GM18499 (cell line): ENCODE results near the gene LPGAT1.
A peak's percentile ranks its signal among the peaks of the same experiment; 100 is the strongest.
"Not testable (repeated sequence)": the region's sequence is repeated elsewhere in the genome, so short reads cannot be mapped to it uniquely, and the experiment has no call there.

Experiments used
- ATAC-seq: cut with Tn5 transposase; IDR thresholded peaks from one replicate; pipeline ENCODE4 v1.9.1; 2021; ENCODE audit warnings: moderate number of reproducible peaks; ENCODE audit not compliant: insufficient read depth, unreplicated experiment

The LPGAT1 gene

DNA sequence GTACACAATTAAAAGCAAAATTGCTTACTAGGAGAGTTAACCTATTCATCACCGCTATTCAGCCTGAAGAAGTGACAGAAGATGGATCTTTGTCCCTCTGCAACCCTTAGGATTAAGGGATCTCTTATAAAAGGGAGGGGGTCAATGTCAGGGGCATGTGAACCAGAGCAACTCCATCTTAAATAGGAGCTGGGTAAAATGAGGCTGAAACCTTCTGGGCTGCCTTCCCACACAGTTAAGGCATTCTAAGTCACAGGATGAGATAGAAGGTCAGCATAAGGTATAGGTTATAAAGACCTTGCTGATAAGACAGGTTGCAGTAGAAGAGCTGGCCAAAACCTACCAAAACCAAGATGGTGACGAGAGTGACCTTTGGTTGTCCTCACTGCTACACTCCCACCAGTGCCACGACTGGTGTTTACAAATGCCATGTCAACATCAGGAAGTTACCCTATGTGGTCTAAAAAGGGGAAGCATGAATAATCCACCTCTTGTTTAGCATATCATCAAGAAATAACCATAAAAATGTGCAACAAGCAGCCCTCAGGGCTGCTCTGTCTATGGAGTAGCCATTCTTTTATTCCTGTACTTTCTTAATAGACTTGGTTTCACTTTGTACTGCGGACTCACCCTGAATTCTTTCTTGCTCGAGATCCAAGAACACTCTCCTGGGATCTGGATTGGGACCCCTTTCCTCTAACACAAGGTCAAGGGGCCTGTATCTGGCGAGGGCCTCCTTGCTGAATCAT lies 119.8 kb downstream of the LPGAT1 start:
- no peak for ATAC-seq

DNA sequence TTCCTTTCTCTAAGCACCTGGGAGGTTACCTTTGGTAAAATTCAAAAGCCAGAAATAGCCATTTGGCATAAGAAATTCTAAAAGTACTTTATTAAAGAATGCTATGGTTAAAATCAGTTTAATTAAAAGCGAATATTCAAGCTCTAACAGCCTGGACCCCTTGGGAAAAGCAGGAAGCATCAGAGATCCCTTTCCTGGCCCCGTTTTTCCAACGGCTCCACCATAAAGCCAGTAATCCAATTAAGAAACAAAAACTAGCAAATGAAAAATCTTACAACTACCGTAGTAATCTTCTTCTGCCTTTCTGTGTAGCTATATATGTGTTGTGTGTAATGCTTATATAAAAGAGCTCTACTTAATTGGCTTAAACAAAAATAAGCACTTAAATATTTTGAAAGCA lies 121.6 kb downstream of the LPGAT1 start:
- ATAC-seq, result no peak

DNA sequence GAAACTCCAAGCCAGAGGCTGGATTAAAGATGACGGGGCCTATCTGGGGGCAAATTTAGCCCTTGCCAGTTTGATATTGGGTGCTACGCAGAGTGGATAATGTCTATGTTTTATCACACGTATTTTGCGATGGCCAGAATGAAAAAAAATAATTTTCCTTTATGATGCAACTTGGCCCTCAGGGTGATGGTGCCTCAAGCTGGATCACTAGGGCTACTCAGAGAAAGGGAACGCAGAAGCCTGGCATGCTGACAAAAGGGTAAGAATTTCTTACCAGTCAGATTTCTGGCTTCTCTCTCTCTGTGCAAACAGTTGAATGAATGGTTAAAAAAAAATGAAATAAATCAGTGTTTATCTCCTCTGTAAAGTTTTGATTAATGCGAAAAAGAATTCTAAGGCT lies 122.6 kb downstream of the LPGAT1 start:
- no peak for ATAC-seq

DNA sequence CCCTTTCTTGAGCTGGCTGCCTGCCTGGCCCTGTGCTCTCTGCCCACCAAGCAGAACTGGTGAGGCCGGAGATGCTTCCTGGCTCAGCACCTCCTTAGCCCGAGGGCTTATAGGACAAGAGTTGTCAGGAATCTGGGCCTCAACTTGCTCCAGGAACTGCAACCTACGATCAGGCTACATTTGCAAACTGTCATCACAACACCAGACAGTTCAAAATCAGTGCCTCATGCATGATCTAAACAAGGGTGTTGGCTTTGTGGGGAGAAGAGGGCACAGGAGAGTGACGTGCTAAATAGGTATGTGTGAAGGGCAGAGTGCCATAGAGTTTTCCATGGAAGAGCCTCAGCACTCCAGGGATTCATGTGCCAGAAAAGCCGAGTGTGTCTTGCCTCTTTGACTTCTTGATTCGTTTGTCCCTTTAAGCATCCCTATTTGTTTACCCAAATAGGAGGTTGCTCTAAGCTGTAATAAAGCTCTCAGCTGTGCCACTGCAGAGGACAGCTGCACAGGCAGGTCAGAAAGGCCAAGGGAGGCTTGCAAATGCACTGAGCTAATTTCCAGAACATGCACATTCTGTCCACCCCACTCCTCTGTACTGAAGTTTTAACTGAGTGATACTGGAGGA lies 125.0 kb downstream of the LPGAT1 start:
- ATAC-seq, result no peak

DNA sequence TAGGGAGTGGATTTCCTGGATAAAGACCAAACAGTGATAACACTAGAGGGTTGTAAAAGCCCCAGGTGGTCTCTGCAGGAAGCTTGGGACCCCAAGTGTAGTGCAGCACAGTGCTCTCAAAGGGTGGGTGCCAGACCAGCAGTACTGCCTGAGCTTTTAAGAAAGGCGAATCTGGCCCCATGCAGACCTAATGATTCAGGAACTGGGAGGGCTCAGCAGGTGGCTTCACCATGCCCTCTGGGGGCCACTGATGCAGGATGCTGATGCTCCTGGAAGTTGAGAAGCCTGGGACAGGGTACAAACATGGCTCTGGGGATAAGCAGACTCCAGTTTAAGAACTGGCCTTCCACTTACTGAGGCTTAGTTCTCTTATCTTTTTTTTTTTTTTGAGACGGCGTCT lies 126.0 kb downstream of the LPGAT1 start:
- no peak for ATAC-seq

DNA sequence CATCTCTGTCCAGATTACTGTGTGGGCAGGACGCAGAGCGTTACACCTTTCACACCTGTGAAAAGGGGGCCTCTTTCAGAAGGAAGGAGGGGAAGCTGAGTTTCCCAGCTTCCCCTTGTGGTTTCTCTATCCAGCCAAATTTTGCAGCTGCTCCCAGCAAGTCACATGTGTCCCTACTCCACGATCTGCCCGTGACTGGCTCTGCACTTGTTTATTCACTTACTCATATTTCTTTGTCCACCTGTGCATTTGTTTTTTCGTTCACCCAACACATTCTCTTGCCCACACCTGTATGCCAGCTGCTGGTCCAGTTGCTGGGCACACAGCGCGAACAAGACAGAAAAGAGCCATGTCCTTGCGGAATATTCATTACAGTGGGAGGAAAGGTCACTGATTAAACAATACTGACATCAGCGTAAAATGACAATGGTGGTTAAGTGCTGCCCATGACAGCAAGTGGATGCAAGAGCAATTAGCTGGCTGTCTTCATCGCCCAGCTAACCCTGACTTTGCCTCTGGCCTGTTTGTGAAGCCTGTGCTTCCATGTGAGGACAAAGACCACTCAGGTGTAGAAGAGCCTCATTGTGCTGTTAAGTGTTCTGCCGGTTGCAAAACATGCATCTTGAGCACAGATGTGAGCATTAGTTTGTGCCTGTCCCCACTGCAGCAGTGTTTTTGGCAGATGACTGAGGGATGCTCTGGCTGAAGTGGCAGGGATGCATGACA lies 126.6 kb downstream of the LPGAT1 start:
- ATAC-seq, result no peak

DNA sequence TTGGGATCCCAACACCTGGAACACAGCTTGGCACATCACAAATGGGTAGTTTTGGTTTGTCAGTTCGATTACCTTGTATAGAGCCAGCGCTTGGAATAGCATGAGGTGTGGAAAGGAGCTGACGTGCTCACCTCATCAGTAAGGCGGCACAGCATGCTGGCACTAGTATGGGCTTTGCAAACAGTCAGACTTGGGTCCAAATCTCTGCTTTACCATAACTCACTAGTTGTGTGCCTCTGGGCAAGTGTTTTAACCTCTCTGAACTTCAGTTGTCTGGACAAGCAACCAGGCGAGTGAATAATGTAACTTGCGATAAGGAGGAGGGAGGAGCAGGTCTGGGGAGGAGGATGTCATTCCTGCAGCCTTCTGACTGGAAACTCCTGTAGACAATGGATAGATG lies 128.8 kb downstream of the LPGAT1 start:
- no peak for ATAC-seq

DNA sequence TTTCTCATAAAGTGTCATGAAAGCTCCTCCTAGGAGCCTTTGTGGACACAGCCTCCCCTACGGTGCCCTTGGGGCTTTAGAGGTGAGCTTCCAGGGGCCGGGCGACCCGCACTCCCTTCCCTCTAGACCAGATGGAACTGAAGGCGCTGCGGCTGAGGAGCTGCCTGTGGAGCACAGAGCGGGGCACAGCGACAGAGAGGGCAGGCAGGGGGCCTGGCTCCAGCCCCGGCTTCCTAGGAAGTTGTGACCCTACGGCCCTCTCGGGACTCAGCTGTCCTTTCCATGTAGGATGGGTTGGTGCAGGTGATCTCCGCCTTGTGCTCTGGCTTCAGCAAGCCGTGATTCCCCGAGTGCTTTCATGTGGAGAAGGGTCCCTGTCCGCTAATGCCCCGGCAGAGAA lies 131.5 kb downstream of the LPGAT1 start:
- no peak for ATAC-seq

DNA sequence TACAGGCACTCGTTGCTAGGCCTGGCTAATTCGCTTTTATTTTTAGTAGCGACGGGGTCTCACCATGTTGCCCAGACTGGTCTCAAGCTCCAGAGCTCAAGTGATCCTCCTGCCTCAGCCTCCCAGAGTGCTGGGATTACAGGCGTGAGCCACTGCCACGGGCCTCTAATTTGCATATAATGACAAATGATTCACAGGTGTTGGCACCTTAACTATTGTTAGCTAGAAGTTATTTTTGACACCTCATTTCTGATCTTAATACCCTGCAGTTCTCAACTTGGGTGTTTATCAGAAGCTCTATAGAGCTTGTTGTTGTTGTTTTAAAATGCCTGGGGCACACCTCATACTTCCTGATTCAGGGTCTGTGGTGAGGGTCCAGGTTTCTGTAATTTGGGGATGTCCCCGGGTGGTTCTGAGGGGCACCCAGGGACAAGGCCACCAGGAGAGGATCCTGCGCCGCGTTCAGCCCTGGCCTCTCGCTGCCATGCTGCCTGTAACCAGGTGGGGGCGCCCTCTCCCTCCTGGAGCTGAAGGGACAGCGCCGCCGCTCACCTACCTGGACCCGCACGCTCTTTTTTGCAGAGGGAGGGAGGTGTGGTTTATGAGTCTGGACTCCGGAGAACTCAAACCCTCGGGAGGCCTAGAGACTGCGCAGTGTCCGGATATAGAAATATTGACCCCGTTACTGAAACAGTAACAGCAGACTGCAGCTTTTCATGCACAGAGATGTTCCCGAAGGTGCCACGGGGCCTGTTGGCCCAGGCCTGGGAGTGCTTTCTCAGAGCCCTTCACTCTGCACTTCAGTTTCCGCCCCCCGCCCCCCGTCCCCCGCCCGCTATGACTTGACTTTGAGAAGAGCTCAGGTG lies 132.2 kb downstream of the LPGAT1 start:
- peak; percentile 29 for ATAC-seq

DNA sequence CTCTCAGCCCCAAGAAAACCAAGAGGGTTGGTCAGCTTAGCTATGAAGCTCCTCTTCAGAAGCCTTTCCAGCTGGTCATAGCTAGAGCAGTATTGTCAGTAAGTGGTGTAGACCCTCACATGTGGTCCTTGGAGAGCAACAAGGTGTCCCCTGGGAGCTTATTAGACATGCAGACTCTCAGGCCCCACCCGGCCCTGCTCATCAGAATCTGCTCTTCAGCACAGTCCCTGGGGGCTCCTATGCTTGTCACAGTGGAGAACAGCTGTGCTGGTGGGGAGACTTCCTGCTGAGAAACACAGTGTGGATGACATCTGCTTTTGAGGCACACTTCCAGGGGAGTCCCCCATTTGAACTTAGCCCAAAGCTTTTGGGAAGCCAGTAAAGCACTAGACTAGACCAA lies 133.2 kb downstream of the LPGAT1 start:
- peak; percentile 62 for ATAC-seq

DNA sequence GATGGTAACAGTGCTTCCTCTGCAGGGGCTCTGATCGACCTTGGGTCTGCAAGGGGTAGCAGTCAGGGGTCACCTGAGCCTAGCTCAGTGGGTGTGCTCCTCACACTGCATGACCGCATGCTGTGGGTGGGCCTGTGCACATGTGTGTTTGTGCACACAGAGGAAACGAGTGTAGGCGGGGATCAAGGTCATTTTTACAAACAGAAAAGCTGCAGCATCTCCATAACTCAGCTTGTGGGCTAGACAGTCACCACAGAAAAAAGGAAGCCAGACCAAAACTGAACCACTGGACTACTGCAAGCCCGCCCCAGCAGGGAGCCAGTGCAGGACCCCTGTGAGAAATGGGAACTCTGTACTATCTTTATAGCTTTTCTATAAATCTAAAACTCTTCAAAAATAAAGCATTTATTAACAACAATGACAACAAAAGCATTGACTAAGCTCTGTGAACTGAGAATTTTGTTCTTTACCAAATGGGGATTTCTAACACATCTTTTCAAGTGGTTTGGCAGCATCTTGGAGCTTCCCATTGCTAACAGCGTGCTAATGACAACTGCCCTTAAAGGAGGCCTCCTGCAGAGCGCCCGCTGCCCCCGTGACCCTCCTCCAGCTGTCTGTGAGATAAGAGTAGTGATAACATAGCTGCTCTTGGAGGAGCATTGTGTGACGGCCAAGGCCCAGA lies 135.3 kb downstream of the LPGAT1 start:
- no peak for ATAC-seq

DNA sequence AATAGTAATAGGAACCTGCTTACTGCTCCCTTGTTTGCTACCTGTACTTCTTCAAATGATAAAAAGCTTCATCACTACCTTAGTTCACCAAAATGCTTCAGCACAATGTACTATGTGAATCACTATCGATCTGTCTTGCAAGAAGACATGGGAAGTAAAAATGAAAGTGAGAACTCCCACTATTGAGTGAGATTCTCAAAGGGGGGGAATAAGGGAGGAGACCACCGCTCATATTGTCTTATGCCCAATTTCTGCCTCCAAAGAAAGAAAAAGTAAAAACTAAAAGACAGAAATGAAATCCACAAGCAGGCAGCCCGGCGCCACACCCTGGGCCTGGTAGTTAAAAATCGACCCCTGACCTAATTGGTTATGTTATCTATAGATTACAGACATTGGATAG lies 136.7 kb downstream of the LPGAT1 start:
- ATAC-seq, result not testable (repeated sequence)
